GM19193 (cell line): ENCODE measurements around the gene ZNF783.

Experiments
- POLR2A ChIP-seq: IDR thresholded peaks from 4 replicates; pipeline ENCODE4 v1.6.1; 2011; ENCODE audit not compliant: insufficient read depth, insufficient read length; ENCODE audit errors: extremely low read depth

The ZNF783 gene

GRCh38 chr7:149287622-149288021 is 25.6 kb downstream of the ZNF783 start:
- TF ChIP-seq POLR2A, result no peak

- no peak for TF ChIP-seq POLR2A
Observed at GRCh38 chr7:149289262-149289661, 27.3 kb downstream of the ZNF783 start.

GRCh38 chr7:149289856-149290255 is 27.9 kb downstream of the ZNF783 start:
- no peak for TF ChIP-seq POLR2A

GRCh38 chr7:149291036-149291780 is 29.2 kb downstream of the ZNF783 start:
- no peak for TF ChIP-seq POLR2A

GRCh38 chr7:149291781-149292461 is 29.9 kb downstream of the ZNF783 start:
- no peak for TF ChIP-seq POLR2A

- no peak for TF ChIP-seq POLR2A
Observed at GRCh38 chr7:149292462-149292823, 30.4 kb downstream of the ZNF783 start.

GRCh38 chr7:149293338-149293737 is 31.3 kb downstream of the ZNF783 start:
- no peak for TF ChIP-seq POLR2A

GRCh38 chr7:149293946-149294633 is 32.1 kb downstream of the ZNF783 start:
- TF ChIP-seq POLR2A, result no peak

GRCh38 chr7:149294634-149295480 is 32.9 kb downstream of the ZNF783 start:
- TF ChIP-seq POLR2A, result no peak

GRCh38 chr7:149295481-149295850 is 33.5 kb downstream of the ZNF783 start:
- TF ChIP-seq POLR2A, result no peak

- no peak for TF ChIP-seq POLR2A
Observed at GRCh38 chr7:149296368-149296767, 34.4 kb downstream of the ZNF783 start.

- TF ChIP-seq POLR2A, result no peak
Observed at GRCh38 chr7:149297034-149297755, 35.2 kb downstream of the ZNF783 start.

GRCh38 chr7:149300620-149301285 is 38.8 kb downstream of the ZNF783 start:
- TF ChIP-seq POLR2A, result no peak

- no peak for TF ChIP-seq POLR2A
Observed at GRCh38 chr7:149302222-149302621, 40.2 kb downstream of the ZNF783 start.

GRCh38 chr7:149302865-149303264 is 40.9 kb downstream of the ZNF783 start:
- no peak for TF ChIP-seq POLR2A

GRCh38 chr7:149304006-149304405 is 42.0 kb downstream of the ZNF783 start:
- no peak for TF ChIP-seq POLR2A
